Activated CD4-positive, alpha-beta T cell treated with anti-CD3 and anti-CD28 coated beads, Interleukin-2, amount 50 U/mL, for 16 hours (primary cell): ENCODE data around the gene TLCD1.

ENCODE experiments used
- DNase-seq: peaks from one replicate; pipeline ENCODE4 v3.0.0-alpha.2; 2020

Gene TLCD1

DNA sequence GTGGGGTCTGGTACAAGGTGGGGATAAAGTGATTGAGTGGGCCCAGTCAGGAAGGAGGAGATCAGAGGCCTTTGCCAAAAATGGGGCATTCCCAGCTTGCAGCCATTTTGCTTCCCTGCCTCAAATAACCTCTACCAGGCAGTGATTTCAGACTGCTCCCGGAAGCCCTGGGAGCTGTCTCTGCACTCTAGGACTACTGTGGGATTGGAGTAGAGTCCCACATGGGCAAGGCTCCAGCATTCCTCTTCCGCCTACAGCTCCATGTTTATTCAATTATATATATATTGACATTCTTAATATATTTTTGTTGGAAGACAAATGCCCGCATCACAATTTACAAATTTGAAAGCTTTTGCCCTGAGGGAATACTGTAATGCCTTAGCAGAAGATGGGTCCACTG is 50.5 kb downstream of the TLCD1 start:
- DNase-seq, result no peak
